NCI-H1105 treated with DMSO at 0.1 percent for 48 hours (cell line): Measurements from ENCODE around the gene XPO4.
A peak's percentile ranks its signal among the peaks of the same experiment; 100 is the strongest.
"Not testable (repeated sequence)": the region's sequence is repeated elsewhere in the genome, so short reads cannot be mapped to it uniquely, and the experiment has no call there.

ENCODE experiments used
- DNase-seq: peaks from one replicate; lab custom pipeline; 2025; lab: John Stamatoyannopoulos, UW

XPO4 gene

DNA sequence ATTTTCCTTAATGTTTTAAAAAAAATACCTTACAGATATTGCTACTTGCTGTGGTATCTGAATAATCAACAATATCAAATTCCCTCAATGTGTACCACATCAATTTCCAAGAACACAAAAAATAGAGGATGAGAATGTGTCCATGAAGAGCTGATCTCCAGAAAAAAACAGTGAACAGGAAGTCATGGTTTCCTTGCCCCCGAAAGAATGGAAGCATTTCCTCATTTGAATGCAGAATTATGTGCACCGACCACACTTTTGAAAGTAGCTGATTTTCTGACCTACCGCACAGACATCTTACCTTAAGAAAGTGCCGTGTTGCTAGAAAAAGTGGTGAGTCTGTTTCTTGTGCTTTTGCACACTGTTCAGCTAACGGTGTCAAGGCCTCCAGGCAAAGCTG lies 115.4 kb downstream of the XPO4 start:
- no peak for DNase-seq

DNA sequence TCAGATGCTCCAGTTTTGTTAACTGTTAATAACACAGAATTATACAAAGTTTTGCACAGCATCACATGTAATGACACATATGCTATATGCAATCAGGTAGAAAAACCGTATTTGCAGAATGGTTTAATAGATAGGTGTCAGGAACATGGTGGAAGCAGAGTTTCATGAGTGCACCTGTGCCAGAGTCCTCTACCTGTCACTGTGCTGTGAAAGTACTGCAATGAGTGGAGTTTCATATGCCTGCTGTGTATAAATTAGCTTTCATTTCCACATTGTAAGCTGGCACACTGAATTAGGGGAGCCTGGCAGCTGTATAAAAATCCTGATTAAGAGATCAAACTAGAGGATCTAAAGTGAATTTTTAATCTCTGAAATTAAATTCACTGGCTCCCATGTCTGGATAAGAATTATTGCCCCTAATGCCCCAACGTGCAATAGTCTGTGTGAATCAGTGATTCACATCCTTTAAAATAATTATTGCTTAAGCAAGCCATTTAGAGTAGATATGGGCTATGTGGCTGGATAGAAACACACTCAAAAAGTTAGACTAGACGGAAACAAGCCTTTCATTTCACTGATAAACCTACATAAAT lies 120.3 kb downstream of the XPO4 start:
- DNase-seq: no peak

DNA sequence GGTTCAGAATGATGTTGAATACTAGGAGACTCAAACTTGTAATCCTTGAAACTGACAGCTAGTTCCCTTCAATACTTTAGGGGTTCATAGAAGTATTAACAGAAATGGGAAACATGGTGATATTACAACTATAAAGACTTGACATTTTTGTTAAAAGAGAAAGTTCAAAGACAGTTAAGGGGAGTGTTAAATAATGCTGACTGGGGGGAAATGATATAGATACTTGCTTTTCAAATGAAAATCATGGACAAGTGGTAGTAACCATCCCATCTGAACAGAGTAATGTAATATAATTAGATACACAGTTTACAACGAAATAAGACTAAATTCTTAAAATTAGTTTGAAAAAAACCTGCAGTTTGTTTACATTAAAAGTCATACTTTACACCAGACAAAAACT lies 122.2 kb downstream of the XPO4 start:
- no peak for DNase-seq

DNA sequence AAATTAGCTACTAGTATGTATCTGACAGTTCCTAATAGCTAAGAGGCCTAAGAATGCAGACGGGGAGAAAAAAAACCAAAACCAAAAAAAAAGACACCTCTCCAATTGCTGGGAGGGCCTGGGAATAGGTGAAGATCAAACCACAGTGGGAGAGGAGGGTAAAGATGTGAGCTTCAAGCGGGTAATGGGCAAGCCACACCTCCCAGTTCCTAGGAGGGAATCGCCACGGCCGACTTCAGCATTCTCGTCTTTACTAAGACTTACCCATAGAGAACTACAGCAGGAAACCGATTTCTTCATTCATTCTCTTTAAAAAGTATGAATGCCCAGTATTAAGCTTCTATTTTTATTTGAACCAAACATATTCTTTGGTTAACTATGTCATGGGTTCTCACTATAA lies 123.1 kb downstream of the XPO4 start:
- no peak for DNase-seq

DNA sequence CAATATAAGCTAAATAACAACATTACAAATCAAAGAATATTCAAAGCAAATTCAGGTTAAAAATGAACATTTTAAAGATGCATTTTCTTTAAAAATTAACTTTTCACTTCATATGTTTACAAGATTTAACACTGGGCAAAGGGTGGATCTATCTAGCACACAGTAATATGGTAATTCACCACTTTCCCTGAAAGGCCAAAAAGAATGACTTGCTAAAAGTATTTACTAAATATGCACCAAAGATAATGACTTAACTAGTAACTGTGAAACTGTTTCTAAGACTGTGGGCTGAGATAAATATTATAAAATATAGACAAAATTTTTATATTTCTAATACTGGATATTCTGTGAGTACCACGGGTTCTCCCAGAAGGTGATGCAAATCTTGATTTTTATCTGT lies 124.2 kb downstream of the XPO4 start:
- no peak for DNase-seq

DNA sequence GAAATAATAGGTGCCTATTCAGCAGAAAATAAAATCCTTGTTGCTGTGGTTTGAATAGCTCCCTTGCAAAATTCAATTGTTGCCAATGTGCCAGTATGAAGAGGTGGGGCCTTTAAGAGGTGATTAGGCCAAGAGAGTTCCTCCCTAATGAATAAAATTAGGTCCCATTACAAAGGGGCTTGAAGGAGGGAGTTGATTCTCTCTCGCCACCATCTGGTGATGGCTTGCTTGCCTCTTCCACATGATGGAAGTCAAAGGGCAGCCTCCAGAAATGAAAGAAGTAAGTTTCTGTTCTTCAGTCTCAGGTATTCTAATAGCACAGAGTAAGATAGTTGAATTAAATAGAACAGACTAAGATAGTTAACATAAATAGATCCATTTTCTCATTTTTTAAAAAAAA lies 125.8 kb downstream of the XPO4 start:
- DNase-seq: no peak

DNA sequence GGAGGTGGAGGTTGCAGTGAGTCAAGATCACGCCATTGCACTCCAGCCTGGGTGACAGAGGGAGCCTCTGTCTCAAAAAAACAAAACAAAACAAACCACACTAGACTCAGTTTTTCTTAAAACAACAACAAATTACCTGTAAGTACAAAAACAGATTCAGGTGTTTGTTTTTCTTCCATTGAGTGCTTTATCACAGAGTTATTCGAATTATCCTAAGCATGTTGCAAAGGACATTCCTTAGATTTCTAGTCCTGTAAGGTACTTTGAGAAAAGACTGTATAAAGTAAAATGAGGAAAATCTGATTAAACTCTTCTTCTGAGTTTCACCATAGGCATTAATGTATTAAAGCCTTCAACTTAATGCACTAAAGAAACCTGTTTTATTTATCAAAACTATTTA lies 126.6 kb downstream of the XPO4 start:
- no peak for DNase-seq

DNA sequence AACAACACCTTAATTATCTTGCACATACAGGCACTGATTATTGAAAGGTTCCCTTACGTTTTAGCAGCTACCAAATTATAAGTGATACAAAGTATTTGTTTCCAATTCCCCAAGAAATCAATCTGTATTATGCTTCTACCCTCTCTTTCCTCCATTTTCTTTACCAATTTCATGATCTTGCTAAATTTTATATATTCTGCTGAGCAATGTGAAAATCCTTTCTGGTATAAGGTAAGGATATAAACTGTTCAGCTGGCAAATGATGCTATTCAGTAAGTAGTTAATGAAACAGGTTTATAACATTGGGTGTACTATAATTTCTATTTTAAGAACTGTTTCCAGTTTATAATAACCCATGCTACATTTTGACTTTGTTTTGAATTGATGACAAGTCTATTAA lies 127.8 kb downstream of the XPO4 start:
- no peak for DNase-seq

DNA sequence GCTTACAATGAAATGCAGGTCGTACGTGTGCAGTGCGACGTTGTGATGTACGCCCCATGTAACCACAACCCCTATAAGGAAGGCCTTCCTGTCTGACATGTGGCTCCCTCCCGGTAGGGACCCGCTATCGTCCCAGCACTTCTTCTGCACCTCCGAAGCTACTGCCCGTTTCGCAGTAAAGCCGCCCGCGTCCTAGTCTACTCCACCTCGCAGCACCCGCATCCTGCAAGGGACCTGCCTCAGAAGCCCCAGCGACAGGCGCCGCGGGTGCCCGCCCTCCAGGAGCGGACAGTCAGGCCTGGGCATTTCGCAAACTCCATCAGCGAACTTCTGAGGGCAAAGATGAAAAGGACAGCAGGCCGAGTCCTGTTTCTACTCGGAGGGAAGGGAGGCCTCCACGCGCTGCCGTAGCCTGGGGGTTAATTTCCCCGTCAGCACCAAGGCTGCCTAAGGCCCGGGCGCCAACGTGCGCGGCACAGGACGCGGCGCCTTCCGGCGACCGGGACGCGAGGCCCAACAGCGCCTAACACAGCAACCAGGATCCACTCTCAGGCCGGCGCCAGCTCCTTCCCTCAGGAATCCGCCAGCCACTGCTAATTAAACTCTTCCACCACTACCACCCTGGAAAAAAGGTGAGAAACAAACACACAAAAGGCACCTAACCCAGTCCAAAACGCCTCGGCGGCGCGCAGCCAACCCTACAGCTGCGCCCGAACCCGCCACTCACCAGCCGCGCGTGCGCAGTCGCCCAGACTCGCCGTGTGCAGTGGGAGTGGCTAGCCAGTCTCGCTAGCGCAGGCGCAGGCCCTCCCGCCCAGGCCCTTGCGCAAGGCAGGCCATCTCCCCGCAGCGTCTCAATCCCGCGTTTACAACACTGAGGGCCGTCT lies 129.1 kb downstream of the XPO4 start, which contains the start of gene EEF1AKMT1:
TSS of gene EEF1AKMT1 (minus strand) at position 768 of the 887 bp plus-strand sequence. CDS start 16,363 bp downstream, outside the sequence.
- peak; percentile 69 for DNase-seq

DNA sequence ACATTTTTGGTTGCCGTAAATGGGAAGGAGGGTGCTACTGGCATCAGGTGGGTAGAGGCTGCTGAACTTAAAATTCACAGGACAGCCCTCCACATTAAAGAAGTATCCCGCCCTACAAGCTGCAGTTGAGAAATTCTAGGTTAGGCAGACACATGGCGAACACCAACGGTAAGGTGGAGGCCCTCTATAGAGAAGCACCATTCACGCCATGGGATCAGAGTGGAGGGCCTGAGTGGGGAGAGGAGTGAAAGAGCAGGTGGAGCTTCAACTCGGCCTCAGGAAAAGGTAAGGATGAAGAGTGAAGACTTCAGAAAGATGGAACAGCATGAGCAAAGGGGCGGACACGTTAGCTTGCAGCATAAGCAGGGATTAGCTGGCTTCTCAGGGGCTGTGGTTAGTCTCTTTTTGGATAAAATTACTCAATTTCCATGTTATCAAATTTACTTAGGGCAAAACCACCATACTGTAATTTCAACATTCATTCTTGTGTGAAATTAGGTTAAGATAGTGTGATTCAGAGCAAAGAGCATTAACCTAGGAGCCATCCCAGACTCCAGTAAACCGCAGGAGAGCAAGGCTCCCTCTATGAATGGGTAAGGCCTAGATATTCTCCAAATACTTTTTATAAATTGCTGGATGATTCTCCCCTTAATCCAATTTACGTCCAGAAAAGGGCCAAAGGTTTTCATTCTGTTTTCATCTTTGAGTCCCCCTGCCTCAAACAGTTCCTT lies 130.0 kb downstream of the XPO4 start:
- DNase-seq: no peak

DNA sequence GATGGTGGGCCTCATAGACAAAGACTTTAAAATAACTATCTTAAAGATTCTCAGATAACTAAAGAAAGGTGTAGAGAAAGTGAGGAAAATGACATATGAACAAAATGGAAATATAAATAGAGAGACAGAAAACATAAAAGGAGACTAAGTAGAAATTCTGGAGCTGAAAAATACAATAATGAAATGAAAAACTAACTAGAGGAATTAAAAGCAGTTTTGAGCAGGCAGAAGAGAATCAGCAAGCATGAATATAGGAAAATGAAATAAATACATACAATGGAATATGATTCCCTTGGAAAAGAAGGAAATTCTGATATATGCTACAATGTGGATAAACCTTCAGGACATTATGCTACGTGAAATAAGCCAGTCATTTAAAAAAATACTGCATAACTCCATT lies 132.7 kb downstream of the XPO4 start:
- DNase-seq: no peak

DNA sequence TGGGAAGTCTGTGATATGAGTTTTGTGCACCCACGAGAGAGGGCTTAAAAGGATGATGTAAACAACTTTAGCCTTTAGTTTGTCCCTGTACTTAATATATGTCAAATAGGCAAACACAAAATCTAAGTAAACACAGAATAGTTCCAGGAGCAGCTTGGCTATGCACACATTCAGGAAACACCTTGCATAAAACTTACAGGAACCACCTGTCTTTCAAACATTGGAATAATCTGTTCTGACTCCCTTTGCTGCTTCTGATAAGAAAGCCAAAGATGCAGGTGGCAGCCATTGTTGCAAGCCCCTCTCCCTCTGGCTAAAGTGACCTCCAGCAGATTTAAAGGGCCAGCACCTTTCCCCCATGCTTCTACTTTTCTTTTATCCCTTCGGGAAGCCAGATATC lies 133.5 kb downstream of the XPO4 start:
- DNase-seq: no peak

DNA sequence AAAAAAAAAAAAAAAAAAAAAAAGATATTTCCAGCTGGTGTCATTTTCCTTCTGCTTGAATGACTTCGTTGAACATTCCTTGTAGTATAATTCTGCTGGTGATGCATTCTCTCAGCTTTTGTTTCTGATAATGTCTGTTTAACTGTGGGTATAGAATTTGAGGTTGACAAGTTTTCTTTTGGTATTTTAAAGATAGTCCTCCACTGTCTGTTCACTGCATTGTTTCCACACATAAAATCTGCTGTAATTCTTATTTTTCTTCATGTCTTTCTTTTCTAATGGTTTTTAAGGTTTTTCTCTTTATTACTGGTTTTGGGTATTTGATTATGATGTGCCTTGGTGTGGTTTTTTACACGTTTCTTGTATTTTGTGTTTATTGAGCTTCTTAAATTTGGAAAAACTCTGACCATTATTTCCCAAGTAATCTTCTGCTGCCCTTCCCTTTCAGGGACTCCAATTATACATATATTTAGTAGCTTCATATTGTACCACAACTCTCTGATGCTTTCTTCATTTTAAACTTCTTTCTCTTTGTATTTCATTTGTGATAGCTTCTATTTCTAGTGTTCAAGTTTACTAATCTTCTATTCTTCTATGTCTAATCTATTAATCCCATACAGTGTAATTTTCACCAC lies 135.1 kb downstream of the XPO4 start:
- DNase-seq: no peak

DNA sequence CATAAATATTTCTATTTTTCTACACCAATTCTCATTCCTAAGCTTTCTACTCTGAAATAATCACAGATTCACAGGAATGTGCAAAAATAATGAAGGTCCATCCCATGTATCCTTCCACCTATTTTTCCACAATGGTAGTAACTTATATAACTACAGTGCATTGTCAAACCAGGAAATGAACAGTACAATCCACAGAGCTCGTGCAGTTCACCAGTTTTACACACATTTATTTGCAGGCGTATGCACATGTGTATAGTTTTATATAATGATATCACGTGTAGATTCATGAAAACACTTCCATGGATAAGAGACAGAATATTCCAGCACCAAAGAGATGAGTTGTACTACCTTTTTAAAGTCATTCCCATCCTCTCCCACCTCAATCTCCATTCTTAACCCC lies 141.7 kb downstream of the XPO4 start:
- no peak for DNase-seq

DNA sequence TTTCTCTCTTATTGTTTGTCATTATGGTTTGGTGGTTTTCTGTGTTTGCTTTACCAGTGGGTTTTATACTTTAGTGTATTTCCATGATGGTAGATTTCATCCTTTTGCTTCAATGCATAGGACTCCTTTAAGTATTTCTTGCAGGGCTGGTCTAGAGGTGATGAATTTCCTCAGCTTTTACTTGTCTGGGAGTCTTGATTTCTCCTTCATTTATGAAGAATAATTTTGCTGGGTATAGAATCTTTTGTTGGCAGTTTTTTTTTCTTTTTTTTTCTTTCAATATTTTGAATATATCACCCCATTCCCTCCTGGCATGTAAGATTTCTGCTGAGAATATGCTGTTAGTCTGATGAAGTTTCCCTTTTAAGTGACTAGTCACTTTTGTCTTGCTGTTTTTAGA lies 148.5 kb downstream of the XPO4 start:
- DNase-seq: no peak

DNA sequence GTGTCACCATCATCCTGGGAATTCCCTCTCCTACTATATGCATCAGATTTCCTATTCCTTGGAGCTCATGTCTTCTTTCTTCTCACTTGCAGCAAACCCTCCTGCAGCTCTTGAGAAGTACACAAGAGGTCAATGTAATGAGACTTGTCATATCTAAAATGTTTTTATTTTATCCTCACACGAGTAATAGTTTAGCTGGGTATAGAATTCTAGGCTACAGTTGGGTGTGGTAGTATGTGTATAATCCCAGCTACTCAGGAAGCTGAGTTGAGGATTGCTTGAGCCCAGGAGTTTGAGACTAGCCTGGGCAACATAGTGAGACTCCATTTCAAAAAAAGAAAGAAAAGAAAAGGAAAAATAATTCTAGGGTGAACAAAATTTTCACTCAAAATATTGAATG lies 153.2 kb downstream of the XPO4 start:
- DNase-seq: no peak

DNA sequence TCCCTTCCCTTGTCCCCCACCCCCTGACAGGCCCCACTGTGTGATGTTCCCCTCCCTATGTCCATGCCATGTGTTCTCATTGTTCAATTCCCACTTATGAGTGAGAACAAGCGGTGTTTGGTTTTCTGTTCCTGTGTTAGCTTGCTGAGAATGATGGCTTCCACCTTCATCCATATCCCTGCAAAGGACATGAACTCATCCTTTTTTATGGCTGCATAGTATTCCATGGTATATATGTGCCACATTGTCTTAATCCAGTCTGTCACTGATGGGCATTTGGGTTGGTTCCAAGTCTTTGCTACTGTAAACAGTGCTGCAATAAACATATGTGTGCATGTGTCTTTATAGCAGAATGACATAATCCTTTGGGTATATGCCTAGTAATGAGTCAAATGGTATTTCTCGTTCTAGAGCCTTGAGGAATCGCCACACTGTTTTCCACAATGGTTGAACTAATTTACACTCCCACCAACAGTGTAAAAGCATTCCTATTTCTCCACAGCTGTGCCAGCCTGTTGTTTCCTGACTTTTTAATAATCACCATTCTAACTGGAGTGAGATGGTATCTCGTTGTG lies 158.6 kb downstream of the XPO4 start:
- not testable (repeated sequence) for DNase-seq

DNA sequence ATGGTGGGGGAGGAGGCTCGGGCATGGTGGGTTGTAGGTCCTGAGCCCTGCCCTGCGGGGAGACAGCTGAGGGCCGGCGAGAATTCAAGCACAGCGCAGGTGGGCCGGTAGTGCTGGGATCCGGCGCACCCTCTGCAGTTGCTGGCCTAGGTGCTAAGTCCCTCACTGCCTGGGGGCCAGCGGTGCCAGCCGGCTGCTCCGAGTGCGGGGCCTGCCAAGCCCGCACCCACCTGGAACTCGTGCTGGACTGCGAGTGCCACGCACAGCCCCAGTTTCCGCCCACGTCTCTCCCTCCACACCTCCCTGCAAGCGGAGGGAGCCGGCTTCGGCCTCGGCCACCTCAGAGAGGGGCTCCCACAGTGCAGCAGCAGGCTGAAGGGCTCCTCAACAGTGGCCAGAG lies 162.5 kb downstream of the XPO4 start:
- DNase-seq: no peak

DNA sequence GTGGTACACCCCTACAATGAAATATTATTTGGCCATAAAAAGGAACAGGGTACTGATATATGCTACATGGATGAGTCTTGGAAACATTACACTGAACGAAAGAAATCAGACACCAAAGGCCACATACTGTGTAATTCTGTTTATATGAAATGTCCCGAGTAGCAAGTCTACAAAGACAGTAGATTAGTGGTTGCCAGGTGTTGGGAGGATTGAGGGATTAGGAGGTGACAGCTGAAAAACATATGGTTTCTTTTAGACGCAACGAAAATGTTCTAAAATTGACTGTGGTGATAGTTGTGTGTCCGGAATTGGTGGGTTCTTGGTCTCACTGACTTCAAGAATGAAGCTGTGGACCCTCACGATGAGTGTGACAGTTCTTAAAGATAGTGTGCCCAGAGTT lies 163.9 kb downstream of the XPO4 start:
- DNase-seq: no peak

DNA sequence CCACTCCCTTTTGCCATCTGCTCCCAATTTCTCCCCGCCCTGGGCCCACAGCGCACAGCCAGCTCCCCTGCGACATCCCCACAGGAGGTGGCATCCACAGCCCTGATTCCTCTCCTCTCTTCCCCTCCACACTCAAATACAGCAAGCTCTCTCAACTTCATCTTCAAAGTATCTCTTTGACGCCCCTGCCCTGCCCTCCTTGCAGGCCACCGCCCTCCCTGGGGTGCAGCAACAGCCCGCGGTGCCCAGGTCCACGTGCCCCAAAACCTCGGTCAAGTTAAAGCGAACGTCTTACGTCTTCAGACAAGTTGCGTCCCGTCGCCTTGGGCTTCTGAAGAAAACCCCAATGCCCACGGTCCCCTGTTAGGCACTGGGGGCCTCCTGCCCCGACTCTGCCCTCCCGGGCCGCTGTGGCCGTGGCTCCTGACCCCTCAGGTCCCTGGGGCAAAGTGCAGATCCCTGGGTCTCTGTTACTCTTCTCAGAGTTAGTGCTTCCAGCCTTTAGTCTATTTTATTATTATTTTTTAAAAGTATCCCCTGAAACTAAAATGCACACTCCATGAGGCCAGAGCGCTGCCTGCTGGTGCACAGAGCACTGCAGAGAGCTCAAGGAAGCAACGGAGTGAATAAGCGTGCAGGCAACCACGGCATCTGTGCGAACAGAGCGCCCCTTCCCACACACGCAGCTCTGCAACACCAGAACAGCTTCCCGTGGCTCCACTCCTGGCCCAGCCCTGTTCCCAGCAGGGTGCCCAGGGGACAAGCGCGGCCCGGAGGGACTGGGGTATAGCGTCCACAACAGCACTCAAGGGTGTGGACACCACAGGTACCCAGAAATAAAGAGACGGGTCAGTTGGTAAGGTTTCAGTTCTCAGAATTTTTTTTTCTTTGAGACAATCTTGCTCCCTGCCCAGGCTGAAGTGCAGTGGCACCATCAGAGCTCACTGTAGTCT lies 172.6 kb downstream of the XPO4 start:
- DNase-seq: no peak
